GM23248 (cell line): ENCODE data around the gene VWA5B1. TPM values are rescaled to one million over a fixed set of nuclear protein-coding genes. Genes with fewer than 3 reads are reported as not detected.

Source experiments
- DNase-seq: peaks from one replicate; pipeline ENCODE4 v3.0.0-alpha.2; 2015
- H2AFZ ChIP-seq: fragments of 200-600 bp; sonication (generic); 2 replicates; pipeline ENCODE4 v1.6.1; 2016; ENCODE audit warnings: antibody characterized with exemption
- H3F3A ChIP-seq: fragments of 200-600 bp; sonication (generic); 2 replicates; pipeline ENCODE4 v1.6.1; 2016; ENCODE audit warnings: mild to moderate bottlenecking, antibody characterized with exemption, mixed run types; ENCODE audit not compliant: insufficient read depth
- H3K27ac ChIP-seq: fragments of 200-600 bp; sonication (generic); 2 replicates; pipeline ENCODE4 v1.5.1; 2016; ENCODE audit warnings: mild to moderate bottlenecking
- H3K27me3 ChIP-seq: fragments of 200-600 bp; sonication (generic); replicated peaks from 2 replicates; pipeline ENCODE4 v1.6.1; 2016; ENCODE audit warnings: mild to moderate bottlenecking; ENCODE audit not compliant: insufficient read depth
- H3K36me3 ChIP-seq: fragments of 200-600 bp; sonication (generic); 2 replicates; pipeline ENCODE4 v1.6.1; 2016; ENCODE audit warnings: low read depth, mild to moderate bottlenecking
- H3K4me1 ChIP-seq: fragments of 200-600 bp; sonication (generic); 2 replicates; pipeline ENCODE4 v1.6.1; 2016; ENCODE audit warnings: mild to moderate bottlenecking; ENCODE audit not compliant: insufficient read depth
- H3K4me2 ChIP-seq: fragments of 200-600 bp; sonication (generic); one replicate; pipeline ENCODE4 v1.6.1; 2016; ENCODE audit warnings: mild to moderate bottlenecking; ENCODE audit not compliant: unreplicated experiment
- H3K4me3 ChIP-seq: fragments of 200-600 bp; sonication (generic); 2 replicates; pipeline ENCODE4 v1.5.1; 2016; ENCODE audit warnings: mild to moderate bottlenecking
- H3K79me2 ChIP-seq: fragments of 200-600 bp; sonication (generic); 2 replicates; pipeline ENCODE4 v1.6.1; 2016; ENCODE audit warnings: mild to moderate bottlenecking; ENCODE audit not compliant: insufficient read depth
- H3K9ac ChIP-seq: fragments of 200-600 bp; sonication (generic); 2 replicates; pipeline ENCODE4 v1.6.1; 2016; ENCODE audit warnings: mild to moderate bottlenecking
- H3K9me2 ChIP-seq: fragments of 200-600 bp; sonication (generic); 2 replicates; pipeline ENCODE4 v1.6.1; 2016; ENCODE audit warnings: mixed run types, mild to moderate bottlenecking, moderate library complexity; ENCODE audit not compliant: insufficient read depth
- H3K9me3 ChIP-seq: fragments of 200-600 bp; sonication (generic); one replicate; pipeline ENCODE4 v1.6.1; 2017; ENCODE audit warnings: low read depth
- H4K20me1 ChIP-seq: fragments of 200-600 bp; sonication (generic); 2 replicates; pipeline ENCODE4 v1.6.0; 2016; ENCODE audit not compliant: insufficient read depth
- EZH2 ChIP-seq: fragments of 200-600 bp; sonication (generic); IDR thresholded peaks from 2 replicates; pipeline ENCODE4 v1.6.1; 2018; ENCODE audit warnings: antibody characterized with exemption, mild to moderate bottlenecking; ENCODE audit not compliant: insufficient read depth, poor library complexity, severe bottlenecking
- EZH2phosphoT487 ChIP-seq: fragments of 200-600 bp; sonication (generic); IDR thresholded peaks from 2 replicates; pipeline ENCODE4 v1.6.1; 2018; ENCODE audit warnings: antibody characterized with exemption, moderate library complexity, mild to moderate bottlenecking, low read depth; ENCODE audit not compliant: insufficient read depth
- WGBS, 2 experiments: methylation state at CpG; one replicate each; pipeline ENCODE4 v1.1.6; 2015 to 2017; ENCODE audit warnings: low lambda C conversion rate in 2 of 2, low coverage in 1 of 2; ENCODE audit errors: missing lambda C conversion rate in 2 of 2; 5-methylcytosine and 5-hydroxymethylcytosine counted together
- in situ Hi-C: fragments of 300-500 bp; cut with MboI; formaldehyde crosslinking; loops from 2 replicates; pipeline ENCODE4 v1.15.0; 2020
- polyA plus RNA-seq: library from polyadenylated mRNA; unstranded; fragments of >200 nt; fragmentation: Nextera tagmentation; extraction: Ambion mirVana; gene quantifications from 2 replicates; pipeline ENCODE4 v1.2.1, GENCODE V29; 2016
- total RNA-seq: library from RNA; depleted of rRNA; stranded (reverse); fragments of >200 nt; shearing (Covaris generic); gene quantifications from 2 replicates; pipeline ENCODE4 v1.2.3, GENCODE V29; 2014

The VWA5B1 gene
- total and polyA plus RNA-seq, 2 experiments from 2014 or later, result not detected

- no peaks in the 10 kb centered on the region for H4K20me1 ChIP-seq
- H3K9me2 ChIP-seq, result no peaks in the 10 kb centered on the region
- H3K36me3 ChIP-seq, result no peaks in the 10 kb centered on the region
- H3K27ac ChIP-seq, result no peak overlapping the region
- DNase-seq, result no peak
- H3K27me3 ChIP-seq, result peaks cover 23% of the 10 kb centered on the region
- no peak overlapping the region for H3K9ac ChIP-seq
- no peaks in the 10 kb centered on the region for H3K9me3 ChIP-seq
- peaks cover 3% of the 10 kb centered on the region; the same call in 1 of the 2 replicates for H3K4me1 ChIP-seq
- 70 to 71% methylated on average over 7 of the region's 7 CpGs for WGBS, 2 experiments
- no peak overlapping the region for H3K4me2 ChIP-seq
- H2AFZ ChIP-seq, result no peak overlapping the region
- no peak overlapping the region for H3K4me3 ChIP-seq
- TF ChIP-seq EZH2 (no peak), EZH2phosphoT487 (no peak)
- H3K79me2 ChIP-seq, result no peaks in the 10 kb centered on the region
- in situ Hi-C loops, result no loop called here
- H3F3A ChIP-seq, result no peaks in the 10 kb centered on the region
Observed at GRCh38 chr1:20328201-20328600, 37.5 kb downstream of the VWA5B1 start.

DNA sequence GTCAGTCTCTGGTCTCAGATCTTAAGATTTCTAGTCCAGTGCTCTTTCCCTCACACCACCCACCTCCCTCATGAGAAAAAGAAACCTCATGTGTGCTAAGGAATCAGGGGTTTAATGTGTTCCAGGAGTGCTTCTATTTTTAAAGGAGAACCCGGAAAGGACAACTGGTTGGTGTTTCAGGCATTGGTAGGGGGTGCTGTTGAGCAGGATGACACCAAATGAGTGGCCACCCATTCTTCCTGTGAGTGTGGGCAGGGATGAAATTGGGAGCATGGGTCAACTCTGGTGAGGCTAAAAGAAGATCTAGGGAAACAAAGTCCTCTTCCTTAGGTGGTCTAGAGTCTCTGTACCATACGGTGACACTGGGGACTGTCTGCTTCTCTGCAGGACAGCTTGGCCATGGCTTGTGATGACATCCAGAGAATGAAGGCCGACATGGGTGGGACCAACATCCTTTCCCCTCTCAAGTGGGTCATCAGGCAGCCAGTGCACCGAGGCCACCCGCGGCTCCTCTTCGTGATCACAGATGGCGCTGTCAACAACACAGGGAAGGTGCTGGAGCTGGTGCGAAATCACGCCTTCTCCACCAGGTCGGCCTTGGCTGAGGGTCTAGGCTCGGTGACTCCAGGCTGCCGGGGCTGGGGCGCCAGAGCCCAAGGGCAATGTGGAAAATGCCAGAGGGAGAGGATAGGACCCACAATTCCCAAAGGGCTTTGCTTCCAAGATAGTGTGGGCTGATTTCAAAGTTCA lies 39.3 kb downstream of the VWA5B1 start:
- Histone ChIP-seq H3K9me3 (no peaks in the 10 kb centered on the region), H3K4me3 (no peak overlapping the region), H3K79me2 (no peaks in the 10 kb centered on the region), H3K27ac (no peak overlapping the region), H4K20me1 (no peaks in the 10 kb centered on the region), H3K27me3 (peaks cover 23% of the 10 kb centered on the region), H3K4me2 (no peak overlapping the region), H3K36me3 (no peaks in the 10 kb centered on the region), H3F3A (no peaks in the 10 kb centered on the region), H2AFZ (no peak overlapping the region), H3K9me2 (no peaks in the 10 kb centered on the region), H3K4me1 (no peaks in the 10 kb centered on the region), H3K9ac (no peak overlapping the region)
- 77 to 80% methylated on average over 14 of the region's 14 CpGs for WGBS, 2 experiments
- TF ChIP-seq EZH2 (no peak), EZH2phosphoT487 (no peak)
- in situ Hi-C loops, result no loop called here
- no peak for DNase-seq

DNA sequence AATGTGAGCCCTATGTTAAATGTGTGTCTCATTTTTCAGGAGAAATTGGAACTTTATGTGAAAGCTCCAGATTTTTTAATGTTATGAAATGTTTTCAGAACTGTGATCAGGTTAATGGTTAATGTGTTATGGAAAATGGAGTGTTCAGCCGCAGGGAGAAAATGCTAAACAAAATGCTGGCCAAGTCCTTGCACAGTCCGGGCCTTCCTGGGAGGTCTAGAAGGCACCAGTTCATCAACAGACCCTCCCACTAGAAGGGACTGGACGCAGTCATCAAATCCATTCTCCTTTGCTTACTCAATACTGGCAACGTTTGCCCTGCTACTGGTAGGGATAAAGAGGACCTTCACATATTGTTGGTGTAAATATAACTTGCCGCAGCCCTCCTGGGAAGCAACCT lies 43.4 kb downstream of the VWA5B1 start:
- H2AFZ ChIP-seq, result no peak overlapping the region
- no peaks in the 10 kb centered on the region for H3K9me3 ChIP-seq
- no peaks in the 10 kb centered on the region for H3K36me3 ChIP-seq
- H3K9me2 ChIP-seq, result no peaks in the 10 kb centered on the region
- no peak for DNase-seq
- H3K9ac ChIP-seq, result no peak overlapping the region
- H3K4me2 ChIP-seq, result no peak overlapping the region
- no peaks in the 10 kb centered on the region for H3K4me1 ChIP-seq
- in situ Hi-C loops, result no loop called here
- WGBS, 2 experiments, result 59 to 68% methylated on average over 5 of the region's 5 CpGs
- H3K27me3 ChIP-seq, result peaks cover 38% of the 10 kb centered on the region
- no peak overlapping the region for H3K27ac ChIP-seq
- TF ChIP-seq EZH2phosphoT487, result no peak
- TF ChIP-seq EZH2, result no peak
- H3F3A ChIP-seq, result no peaks in the 10 kb centered on the region
- no peak overlapping the region for H3K4me3 ChIP-seq
- no peaks in the 10 kb centered on the region for H3K79me2 ChIP-seq
- H4K20me1 ChIP-seq, result no peaks in the 10 kb centered on the region

GRCh38 chr1:20336105-20336605 lies 45.5 kb downstream of the VWA5B1 start:
- Histone ChIP-seq H3K27ac (no peak overlapping the region), H3K27me3 (peaks cover 38% of the 10 kb centered on the region), H3K9me3 (no peaks in the 10 kb centered on the region), H3K9me2 (no peaks in the 10 kb centered on the region), H2AFZ (no peak overlapping the region), H3K36me3 (no peaks in the 10 kb centered on the region), H3K9ac (no peak overlapping the region), H3F3A (no peaks in the 10 kb centered on the region), H3K4me1 (no peaks in the 10 kb centered on the region), H3K79me2 (no peaks in the 10 kb centered on the region), H3K4me2 (no peak overlapping the region), H3K4me3 (no peak overlapping the region), H4K20me1 (no peaks in the 10 kb centered on the region)
- no peak for DNase-seq
- WGBS, 2 experiments, result 68 to 73% methylated on average over 13 of the region's 13 CpGs
- in situ Hi-C loops, result no loop called here
- TF ChIP-seq EZH2, result no peak
- no peak for TF ChIP-seq EZH2phosphoT487
